GM20000 (cell line): ENCODE data around the gene PAXIP1.
A peak's percentile ranks its signal among the peaks of the same experiment; 100 is the strongest.

Source experiments
- DNase-seq: peaks from one replicate; pipeline ENCODE4 v3.0.0; 2012; ENCODE audit warnings: low spot score
- CTCF ChIP-seq: IDR thresholded peaks from 2 replicates; pipeline ENCODE4 v1.5.1; 2012; ENCODE audit warnings: mild to moderate bottlenecking, control low read depth; ENCODE audit errors: extremely low read depth, missing control alignments

Gene PAXIP1

GRCh38 chr7:154916381-154916780 is 86.5 kb downstream of the PAXIP1 start:
- no peak for TF ChIP-seq CTCF
- DNase-seq, result no peak

GRCh38 chr7:154915600-154915999 is 87.3 kb downstream of the PAXIP1 start:
- TF ChIP-seq CTCF, result no peak
- no peak for DNase-seq

- TF ChIP-seq CTCF, result no peak
- DNase-seq, result no peak
Observed at GRCh38 chr7:154914996-154915380, 87.9 kb downstream of the PAXIP1 start.

- TF ChIP-seq CTCF, result no peak
- DNase-seq, result peak; percentile 17
Observed at GRCh38 chr7:154914308-154914995, 88.5 kb downstream of the PAXIP1 start.

- DNase-seq, result peak; percentile 91
- TF ChIP-seq CTCF, result peak; percentile 89
Observed at GRCh38 chr7:154913638-154914307, 89.2 kb downstream of the PAXIP1 start.

GRCh38 chr7:154912871-154913637 is 89.9 kb downstream of the PAXIP1 start:
- no peak for TF ChIP-seq CTCF
- DNase-seq, result no peak

- no peak for TF ChIP-seq CTCF
- no peak for DNase-seq
Observed at GRCh38 chr7:154911862-154912455, 91.0 kb downstream of the PAXIP1 start.
